Gastrocnemius medialis (tissue), 4 donors: ENCODE data around the gene RNLS. TPM values are rescaled to one million over a fixed set of nuclear protein-coding genes. Genes with fewer than 3 reads are reported as not detected.

ENCODE experiments used
- ATAC-seq, 2 donors: fragments of 150-250 bp; one replicate each; pipeline ENCODE4 v1.9.1; 2016
- DNase-seq, 2 donors: peaks; one replicate each; pipeline ENCODE4 v3.0.0-alpha.2; 2019
- H3K27ac ChIP-seq, 4 donors: fragments of 200-600 bp; sonication (generic); 1 replicate in 1 of 4; 2 replicates in 3 of 4; pipeline ENCODE4 v1.5.1; 2016 to 2018; ENCODE audit warnings: mild to moderate bottlenecking in 2 of 4, moderate library complexity in 1 of 4
- H3K27me3 ChIP-seq, 3 donors: fragments of 200-600 bp; sonication (generic) in 2 of 3; 1 replicate in 1 of 3; 2 replicates in 2 of 3; pipeline versions ENCODE4 v1.5.1 to v1.6.0; 2016 to 2019; ENCODE audit warnings: mild to moderate bottlenecking in 1 of 3, moderate library complexity in 1 of 3
- H3K36me3 ChIP-seq, 2 donors: fragments of 200-600 bp; sonication (generic) in 1 of 2; one replicate each; pipeline ENCODE4 v1.5.1; 2017 to 2018
- H3K4me1 ChIP-seq, 2 donors: fragments of 200-600 bp; sonication (generic) in 1 of 2; one replicate each; pipeline ENCODE4 v1.5.1; 2016 to 2017; ENCODE audit warnings: mild to moderate bottlenecking in 2 of 2
- H3K4me3 ChIP-seq, 4 donors: fragments of 200-600 bp; sonication (generic) in 3 of 4; 1 replicate in 1 of 4; 2 replicates in 3 of 4; pipeline ENCODE4 v1.5.1; 2016 to 2019; ENCODE audit warnings: mild to moderate bottlenecking in 2 of 4
- H3K9me3 ChIP-seq, 3 donors: fragments of 200-600 bp; sonication (generic) in 2 of 3; 1 replicate in 1 of 3; 2 replicates in 2 of 3; pipeline ENCODE4 v1.5.1; 2016 to 2019
- POLR2A ChIP-seq, 2 donors: fragments of 450-650 bp; IDR thresholded peaks; one replicate each; pipeline ENCODE4 v1.6.1; 2017; ENCODE audit warnings: antibody characterized with exemption in 2 of 2, mild to moderate bottlenecking in 2 of 2, moderate library complexity in 2 of 2
- in situ Hi-C, 4 donors: fragments of 200-750 bp; cut with MboI; loops; one replicate each; pipeline versions ENCODE4 v1.15.0 to v1.8.0; 2017; ENCODE audit warnings: low sequenced_read_pairs in 4 of 4
- intact Hi-C: fragments of 100-400 bp; cut with DNase I; formaldehyde crosslinking; loops from one replicate; pipeline ENCODE4 v1.15.1; 2023; ENCODE audit warnings: low total_unique reads
- total RNA-seq, 4 donors: library from RNA; depleted of rRNA; stranded (reverse); fragments of >200 nt; gene quantifications; one replicate each; pipeline versions ENCODE4 v1.1.0 to v1.2.3, GENCODE V29; 2016
- TF ChIP-seq, protein P1 (sequence below), 5 experiments: fragments of 450-650 bp in 3 of 5; fragments of 200-600 bp in 2 of 5; sonication (generic) in 2 of 5; IDR thresholded peaks in 4 of 5; conservative IDR thresholded peaks in 1 of 5; 1 replicate in 4 of 5; 2 replicates in 1 of 5; pipeline ENCODE4 v1.5.1; 2016 to 2019; ENCODE audit warnings: antibody characterized with exemption in 5 of 5, mild to moderate bottlenecking in 3 of 5, moderate library complexity in 3 of 5

RNLS gene
- total RNA-seq, 4 donors from 2014 or later: 8.1 to 17.5 (median 9.7) TPM

DNA sequence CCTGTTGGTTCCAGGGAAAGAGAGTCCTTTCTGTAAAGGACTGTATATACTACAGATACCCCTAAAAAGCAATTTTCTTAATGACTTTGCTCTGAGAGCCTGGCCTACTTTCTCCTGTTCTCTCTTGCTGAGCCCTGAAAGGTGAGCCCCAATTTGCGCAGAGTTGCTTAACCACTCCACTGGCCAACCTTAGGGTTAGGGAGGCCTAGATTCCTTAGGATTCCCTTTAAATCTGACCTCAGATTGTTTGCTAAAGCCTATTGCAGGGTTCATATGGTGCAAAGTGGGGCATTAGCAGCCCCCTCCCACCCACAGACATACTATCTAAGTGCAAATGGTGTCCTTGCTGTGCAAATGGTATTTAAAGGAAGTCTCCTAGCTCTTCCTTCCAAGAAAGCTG lies 164.2 kb downstream of the RNLS start:
- H3K36me3 ChIP-seq: no peaks in the 10 kb centered on the region
- in situ Hi-C loops (loop anchor here in 2 of 4 donors (5.0 to 10.0 kb wide), 2 partner anchors 53 to 126 kb away; no protein-coding TSS in a partner anchor), intact Hi-C loops (loop anchor here (5.0 kb wide), 2 partner anchors 38 to 58 kb away; no protein-coding TSS in a partner anchor)
- peaks cover 29 to 41% of the 10 kb centered on the region in 2 donors for H3K4me1 ChIP-seq
- TF ChIP-seq, protein P1, sequence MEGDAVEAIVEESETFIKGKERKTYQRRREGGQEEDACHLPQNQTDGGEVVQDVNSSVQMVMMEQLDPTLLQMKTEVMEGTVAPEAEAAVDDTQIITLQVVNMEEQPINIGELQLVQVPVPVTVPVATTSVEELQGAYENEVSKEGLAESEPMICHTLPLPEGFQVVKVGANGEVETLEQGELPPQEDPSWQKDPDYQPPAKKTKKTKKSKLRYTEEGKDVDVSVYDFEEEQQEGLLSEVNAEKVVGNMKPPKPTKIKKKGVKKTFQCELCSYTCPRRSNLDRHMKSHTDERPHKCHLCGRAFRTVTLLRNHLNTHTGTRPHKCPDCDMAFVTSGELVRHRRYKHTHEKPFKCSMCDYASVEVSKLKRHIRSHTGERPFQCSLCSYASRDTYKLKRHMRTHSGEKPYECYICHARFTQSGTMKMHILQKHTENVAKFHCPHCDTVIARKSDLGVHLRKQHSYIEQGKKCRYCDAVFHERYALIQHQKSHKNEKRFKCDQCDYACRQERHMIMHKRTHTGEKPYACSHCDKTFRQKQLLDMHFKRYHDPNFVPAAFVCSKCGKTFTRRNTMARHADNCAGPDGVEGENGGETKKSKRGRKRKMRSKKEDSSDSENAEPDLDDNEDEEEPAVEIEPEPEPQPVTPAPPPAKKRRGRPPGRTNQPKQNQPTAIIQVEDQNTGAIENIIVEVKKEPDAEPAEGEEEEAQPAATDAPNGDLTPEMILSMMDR (IDR thresholded peaks at IDR 0.05 in 4 of 5, conservative IDR thresholded peaks at IDR 0.05 in 1 of 5): no peak
- TF ChIP-seq POLR2A (IDR thresholded peaks at IDR 0.05): no peak
- H3K27ac ChIP-seq: no peak overlapping the region
- H3K4me3 ChIP-seq: no peak overlapping the region
- DNase-seq (no peak), ATAC-seq (no peak)
- no peaks in the 10 kb centered on the region for H3K27me3 ChIP-seq
- no peaks in the 10 kb centered on the region for H3K9me3 ChIP-seq

GRCh38 chr10:88417387-88418030 lies 165.6 kb downstream of the RNLS start:
- intact Hi-C loops: loop anchor here (5.0 kb wide), 2 partner anchors 40 to 60 kb away; no protein-coding TSS in a partner anchor

GRCh38 chr10:88416801-88417200 lies 166.3 kb downstream of the RNLS start:
- in situ Hi-C loops: loop anchor here in 2 of 4 donors (5.0 to 10.0 kb wide), 2 partner anchors 56 to 128 kb away; no protein-coding TSS in a partner anchor
- no peaks in the 10 kb centered on the region for H3K9me3 ChIP-seq
- H3K36me3 ChIP-seq: no peaks in the 10 kb centered on the region
- no peak for ATAC-seq
- peaks cover 29 to 41% of the 10 kb centered on the region in 2 donors for H3K4me1 ChIP-seq
- H3K27me3 ChIP-seq: no peaks in the 10 kb centered on the region
- no peak overlapping the region for H3K4me3 ChIP-seq
- TF ChIP-seq POLR2A (IDR thresholded peaks at IDR 0.05): no peak
- TF ChIP-seq, protein P1 (IDR thresholded peaks at IDR 0.05 in 4 of 5, conservative IDR thresholded peaks at IDR 0.05 in 1 of 5): no peak
- intact Hi-C loops: loop anchor here (5.0 kb wide), 2 partner anchors 40 to 60 kb away; no protein-coding TSS in a partner anchor
- DNase-seq: no peak
- H3K27ac ChIP-seq: peak overlapping the region; percentile 73 to 84 (median 80)

More at GRCh38 chr10:88417387-88418030, 165.6 kb downstream of the RNLS start:
- H3K9me3 ChIP-seq: no peaks in the 10 kb centered on the region
- in situ Hi-C loops: loop anchor here in 2 of 4 donors (5.0 to 10.0 kb wide), 2 partner anchors 55 to 127 kb away; no protein-coding TSS in a partner anchor
- peaks cover 29 to 41% of the 10 kb centered on the region in 2 donors for H3K4me1 ChIP-seq
- no peak for DNase-seq
- no peak overlapping the region for H3K4me3 ChIP-seq
- ATAC-seq: no peak
- peak overlapping the region; percentile 15 to 84 (median 80) for H3K27ac ChIP-seq
- TF ChIP-seq, protein P1 (IDR thresholded peaks at IDR 0.05 in 4 of 5, conservative IDR thresholded peaks at IDR 0.05 in 1 of 5): no peak
- TF ChIP-seq POLR2A (IDR thresholded peaks at IDR 0.05): no peak
- H3K27me3 ChIP-seq: no peaks in the 10 kb centered on the region
- no peaks in the 10 kb centered on the region for H3K36me3 ChIP-seq

DNA sequence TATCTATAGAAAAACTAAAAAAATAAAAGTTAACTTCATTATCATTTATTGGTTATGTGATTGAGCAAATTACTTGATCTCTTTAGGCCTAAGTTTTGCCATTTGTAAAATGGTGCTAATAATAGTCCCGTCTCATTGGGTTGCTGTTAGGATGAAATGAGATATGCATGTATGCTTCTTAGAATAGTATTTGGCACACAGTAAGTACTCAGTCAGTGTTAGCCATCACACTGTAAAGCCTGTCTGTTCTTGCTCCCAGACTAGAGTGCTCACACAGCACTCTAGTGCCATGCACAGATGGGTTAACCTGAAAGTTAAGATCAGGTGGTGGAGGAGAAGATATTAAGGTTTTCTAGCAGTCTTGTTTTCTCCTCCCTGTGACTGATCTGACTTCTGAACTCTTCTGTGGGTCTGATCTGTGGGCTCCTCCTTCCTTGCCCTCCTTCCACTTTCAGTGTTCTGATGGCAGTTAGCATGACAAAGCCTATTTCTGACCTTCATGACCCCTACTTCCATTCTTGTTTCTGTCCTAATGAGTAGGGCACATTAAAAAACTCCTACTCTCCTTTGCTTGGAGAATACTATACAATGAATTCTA lies 167.5 kb downstream of the RNLS start:
- DNase-seq: peak; percentile 15 to 42
- intact Hi-C loops: loop anchor here (5.0 kb wide), 2 partner anchors 42 to 62 kb away; no protein-coding TSS in a partner anchor
- in situ Hi-C loops: loop anchor here in 2 of 4 donors (5.0 to 10.0 kb wide), 2 partner anchors 57 to 129 kb away; no protein-coding TSS in a partner anchor
- Histone ChIP-seq H3K9me3 (no peaks in the 10 kb centered on the region), H3K4me3 (no peak overlapping the region), H3K27me3 (no peaks in the 10 kb centered on the region), H3K36me3 (no peaks in the 10 kb centered on the region), H3K27ac (peak overlapping the region; percentile 73 to 84 (median 80)), H3K4me1 (peaks cover 29 to 41% of the 10 kb centered on the region in 2 donors)
- TF ChIP-seq POLR2A (IDR thresholded peaks at IDR 0.05): peak in 1 of 2 donors; percentile 37
- TF ChIP-seq, protein P1 (IDR thresholded peaks at IDR 0.05 in 4 of 5, conservative IDR thresholded peaks at IDR 0.05 in 1 of 5): no peak
- ATAC-seq: peak; percentile 100
